Endothelial cell of umbilical vein (primary cell): ENCODE data around the gene PLG. TPM values are rescaled to one million over a fixed set of nuclear protein-coding genes. Genes with fewer than 3 reads are reported as not detected.

Source experiments
- BruUV-seq: library from RNA; stranded (reverse); fragments of 400-500 nt; replicated peaks from 2 replicates; lab custom pipeline; 2021; lab: Mats Ljungman, UMichigan
- CTCF ChIA-PET: fragments of 300-600, 350-600 bp; sonication (Branson Sonifier 250); formaldehyde crosslinking; loops from one replicate; lab custom pipeline; 2021; ENCODE audit warnings: antibody characterized with exemption, inconsistent platforms; lab: Charles Lee
- POLR2A ChIA-PET: fragments of 300-600, 350-600 bp; sonication (Branson Sonifier 250); formaldehyde crosslinking; loops from one replicate; lab custom pipeline; 2021; ENCODE audit warnings: antibody characterized with exemption, inconsistent platforms; lab: Charles Lee
- DNase-seq: peaks from one replicate; pipeline ENCODE4 v3.0.0-alpha.2; 2011; ENCODE audit warnings: low read depth, low spot score
- FAIRE-seq: peaks from 2 replicates; lab custom pipeline; 2011; peaks lifted over from hg19 to GRCh38; lab: Jason Lieb, UNC
- H2AFZ ChIP-seq: 2 replicates; pipeline ENCODE4 v1.6.0; 2012; ENCODE audit warnings: low read depth, low read length, control low read depth, inconsistent platforms
- H3K27ac ChIP-seq: 2 replicates; pipeline ENCODE4 v1.5.1; 2011; ENCODE audit warnings: low read depth, mild to moderate bottlenecking, control low read depth, low read length, moderate library complexity; ENCODE audit not compliant: insufficient read depth
- H3K27me3 ChIP-seq, 2 experiments: 2 replicates each; pipeline versions ENCODE4 v1.6.0 to v1.6.1; 2011; ENCODE audit warnings: low read length in 2 of 2, mixed read lengths in 1 of 2; ENCODE audit not compliant: control insufficient read depth in 2 of 2, insufficient read depth in 2 of 2
- H3K36me3 ChIP-seq, 2 experiments: 2 replicates in 1 of 2; 3 replicates in 1 of 2; pipeline ENCODE4 v1.5.1; 2011; ENCODE audit warnings: low read length in 2 of 2, mild to moderate bottlenecking in 1 of 2, moderate library complexity in 1 of 2; ENCODE audit not compliant: control insufficient read depth in 2 of 2, insufficient read depth in 2 of 2; ENCODE audit errors: extremely low read depth in 1 of 2
- H3K4me1 ChIP-seq: 3 replicates; pipeline ENCODE4 v1.5.1; 2011; ENCODE audit warnings: mild to moderate bottlenecking, low read length; ENCODE audit not compliant: control insufficient read depth, insufficient read depth; ENCODE audit errors: extremely low read depth
- H3K4me2 ChIP-seq: 2 replicates; pipeline ENCODE4 v1.6.1; 2011; ENCODE audit warnings: low read length, control low read depth, mixed read lengths; ENCODE audit not compliant: insufficient read depth
- H3K4me3 ChIP-seq, 3 experiments: fragments of 200-600 bp in 1 of 3; sonication (generic), shearing (Covaris generic) in 1 of 3; replicated peaks in 1 of 3; 2 replicates each; pipeline ENCODE4 v1.5.1; 2011 to 2016; ENCODE audit warnings: control low read depth in 3 of 3, low read length in 3 of 3, mild to moderate bottlenecking in 2 of 3, inconsistent platforms in 1 of 3, low read depth in 1 of 3, moderate library complexity in 1 of 3; ENCODE audit not compliant: insufficient read depth in 1 of 3
- H3K79me2 ChIP-seq: 2 replicates; pipeline ENCODE4 v1.6.0; 2012; ENCODE audit warnings: low read length, inconsistent platforms; ENCODE audit not compliant: control insufficient read depth, insufficient read depth
- H3K9ac ChIP-seq: replicated peaks from 2 replicates; pipeline ENCODE3; 2011; ENCODE audit warnings: low read length, control low read depth; ENCODE audit not compliant: insufficient read depth; ENCODE audit errors: extremely low read depth
- H3K9me1 ChIP-seq: replicated peaks from 3 replicates; pipeline ENCODE4 v1.6.0; 2011; ENCODE audit warnings: mild to moderate bottlenecking, low read length; ENCODE audit not compliant: control insufficient read depth, insufficient read depth; ENCODE audit errors: extremely low read depth
- H3K9me3 ChIP-seq: replicated peaks from 2 replicates; pipeline ENCODE4 v1.5.1; 2012; ENCODE audit warnings: low read length, inconsistent platforms; ENCODE audit not compliant: control insufficient read depth, insufficient read depth
- H4K20me1 ChIP-seq: replicated peaks from 2 replicates; pipeline ENCODE3; 2011; ENCODE audit warnings: mild to moderate bottlenecking, low read length; ENCODE audit not compliant: control insufficient read depth, insufficient read depth; ENCODE audit errors: extremely low read depth
- GATA2 ChIP-seq: IDR thresholded peaks from 2 replicates; pipeline ENCODE4 v1.7.0; 2011; ENCODE audit warnings: low read depth, mild to moderate bottlenecking, moderate library complexity, mixed read lengths, low read length; ENCODE audit not compliant: insufficient read length, insufficient read depth
- JUN ChIP-seq: IDR thresholded peaks from 2 replicates; pipeline ENCODE4 v1.6.1; 2011; ENCODE audit warnings: borderline replicate concordance, low read depth; ENCODE audit not compliant: insufficient read length, insufficient read depth
- MYC ChIP-seq: IDR thresholded peaks from one replicate; pipeline ENCODE4 v1.6.1; 2011; ENCODE audit warnings: mild to moderate bottlenecking, low read depth, low read length
- POLR2AphosphoS5 ChIP-seq: IDR thresholded peaks from 2 replicates; pipeline ENCODE4 v1.6.1; 2012; ENCODE audit warnings: low read depth, mild to moderate bottlenecking, control low read depth, low read length, moderate library complexity; ENCODE audit not compliant: insufficient read depth
- dilution Hi-C: fragments of 300-500 bp; cut with MboI; formaldehyde crosslinking; loops from one replicate; pipeline ENCODE4 v1.15.0; 2019; ENCODE audit warnings: low sequenced_read_pairs; ENCODE audit not compliant: extremely low pct_ligation_motif_present
- intact Hi-C: fragments of 100-400 bp; cut with micrococcal nuclease; formaldehyde crosslinking; loops from one replicate; pipeline ENCODE4 v1.10.0; 2022
- polyA plus RNA-seq, 4 experiments: library from polyadenylated mRNA; depleted of rRNA in 3 of 4; stranded (reverse) in 3 of 4; unstranded in 1 of 4; fragments of >200 nt; gene quantifications; 2 replicates each; pipeline versions ENCODE4 v1.2.1 to v1.2.3, GENCODE V29; 2011 to 2012; ENCODE audit warnings: missing spikeins in 1 of 4
- total RNA-seq: library from RNA; stranded (reverse); gene quantifications from 2 replicates; pipeline ENCODE4 v1.2.3, GENCODE V29; 2021
- TF ChIP-seq, protein P1 (sequence below): IDR thresholded peaks from 2 replicates; pipeline ENCODE4 v1.6.1; 2011; ENCODE audit not compliant: insufficient read depth, insufficient read length
- TF ChIP-seq, protein P2 (sequence below), 2 donors: IDR thresholded peaks; 1 replicate in 1 of 2; 2 replicates in 1 of 2; pipeline ENCODE4 v1.5.1; 2011; ENCODE audit warnings: low read length in 2 of 2, mild to moderate bottlenecking in 2 of 2, moderate library complexity in 2 of 2, control low read depth in 1 of 2, inconsistent platforms in 1 of 2, low read depth in 1 of 2; ENCODE audit not compliant: insufficient read depth in 1 of 2; ENCODE audit errors: extremely low read depth in 1 of 2

Gene PLG
- total and polyA plus RNA-seq, 2 donors (not counting 3 experiments of a cell fraction or from before 2014, with no cell fraction given) = not detected

DNA sequence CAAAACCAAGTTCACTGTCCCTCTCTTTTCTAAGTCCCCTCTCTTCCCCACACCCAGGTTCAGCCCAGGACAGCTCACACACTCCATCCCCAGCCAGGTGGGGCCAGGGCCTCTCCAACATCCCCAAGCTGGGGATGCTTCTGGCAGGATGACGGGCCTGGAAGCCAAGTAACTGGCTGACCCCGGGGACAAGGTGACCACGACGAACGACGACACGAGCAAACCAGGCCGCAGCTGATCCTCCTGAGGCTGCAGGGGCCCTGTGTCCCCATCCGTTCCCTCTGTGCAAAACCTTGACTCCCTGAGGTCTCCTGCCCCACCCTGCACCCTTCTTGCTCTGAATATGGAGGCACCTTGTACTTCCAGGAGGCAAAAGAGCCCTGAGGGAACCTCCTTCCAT lies 11.6 kb upstream of the PLG start:
- Histone ChIP-seq H3K27me3 (no peaks in the 10 kb centered on the region), H2AFZ (no peak overlapping the region), H4K20me1 (no peaks in the 10 kb centered on the region), H3K4me3 (no peak overlapping the region), H3K4me1 (no peaks in the 10 kb centered on the region), H3K27ac (no peak overlapping the region), H3K36me3 (no peaks in the 10 kb centered on the region), H3K79me2 (no peaks in the 10 kb centered on the region), H3K9me3 (peaks cover 3% of the 10 kb centered on the region), H3K4me2 (no peak overlapping the region), H3K9me1 (no peaks in the 10 kb centered on the region), H3K9ac (no peak overlapping the region)
- no peak for FAIRE-seq
- dilution Hi-C loops = no loop called here
- ChIA-PET CTCF (no interaction called here), POLR2A (no interaction called here)
- intact Hi-C loops = no loop called here
- no TSS peak for BruUV-seq
- no peak for TF ChIP-seq JUN
- TF ChIP-seq MYC = no peak
- TF ChIP-seq, protein P1, sequence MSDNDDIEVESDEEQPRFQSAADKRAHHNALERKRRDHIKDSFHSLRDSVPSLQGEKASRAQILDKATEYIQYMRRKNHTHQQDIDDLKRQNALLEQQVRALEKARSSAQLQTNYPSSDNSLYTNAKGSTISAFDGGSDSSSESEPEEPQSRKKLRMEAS = no peak
- no peak for TF ChIP-seq GATA2
- DNase-seq = no peak

DNA sequence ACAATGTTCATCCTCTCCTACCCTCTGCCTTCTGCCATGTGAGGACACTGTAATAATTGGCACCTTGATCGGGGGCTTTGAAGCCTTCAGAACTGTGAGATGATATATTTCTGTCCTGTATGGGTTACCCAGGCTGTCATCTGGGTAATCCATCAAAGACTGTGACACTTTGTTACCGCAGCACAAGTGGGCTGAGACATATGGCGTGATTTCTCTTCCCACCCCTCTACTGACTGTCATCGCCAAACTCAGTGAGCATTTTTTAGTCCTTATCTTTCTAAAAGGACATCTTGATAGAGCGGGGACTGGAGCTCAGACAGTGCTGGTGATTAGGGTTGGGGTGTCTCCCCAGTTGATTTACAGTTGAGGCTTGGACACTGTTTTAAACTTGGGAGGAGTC lies 10.4 kb upstream of the PLG start:
- Histone ChIP-seq H3K79me2 (no peaks in the 10 kb centered on the region), H3K4me3 (no peak overlapping the region), H3K9me1 (no peaks in the 10 kb centered on the region), H3K4me2 (no peak overlapping the region), H2AFZ (no peak overlapping the region), H3K9ac (no peak overlapping the region), H3K4me1 (no peaks in the 10 kb centered on the region), H3K27ac (no peak overlapping the region), H4K20me1 (no peaks in the 10 kb centered on the region), H3K9me3 (no peaks in the 10 kb centered on the region), H3K36me3 (no peaks in the 10 kb centered on the region), H3K27me3 (no peaks in the 10 kb centered on the region)
- DNase-seq = no peak
- dilution Hi-C loops (no loop called here), intact Hi-C loops (no loop called here)
- no peak for TF ChIP-seq POLR2AphosphoS5
- TF ChIP-seq MYC = no peak
- TF ChIP-seq, protein P2, sequence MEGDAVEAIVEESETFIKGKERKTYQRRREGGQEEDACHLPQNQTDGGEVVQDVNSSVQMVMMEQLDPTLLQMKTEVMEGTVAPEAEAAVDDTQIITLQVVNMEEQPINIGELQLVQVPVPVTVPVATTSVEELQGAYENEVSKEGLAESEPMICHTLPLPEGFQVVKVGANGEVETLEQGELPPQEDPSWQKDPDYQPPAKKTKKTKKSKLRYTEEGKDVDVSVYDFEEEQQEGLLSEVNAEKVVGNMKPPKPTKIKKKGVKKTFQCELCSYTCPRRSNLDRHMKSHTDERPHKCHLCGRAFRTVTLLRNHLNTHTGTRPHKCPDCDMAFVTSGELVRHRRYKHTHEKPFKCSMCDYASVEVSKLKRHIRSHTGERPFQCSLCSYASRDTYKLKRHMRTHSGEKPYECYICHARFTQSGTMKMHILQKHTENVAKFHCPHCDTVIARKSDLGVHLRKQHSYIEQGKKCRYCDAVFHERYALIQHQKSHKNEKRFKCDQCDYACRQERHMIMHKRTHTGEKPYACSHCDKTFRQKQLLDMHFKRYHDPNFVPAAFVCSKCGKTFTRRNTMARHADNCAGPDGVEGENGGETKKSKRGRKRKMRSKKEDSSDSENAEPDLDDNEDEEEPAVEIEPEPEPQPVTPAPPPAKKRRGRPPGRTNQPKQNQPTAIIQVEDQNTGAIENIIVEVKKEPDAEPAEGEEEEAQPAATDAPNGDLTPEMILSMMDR (IDR thresholded peaks at IDR 0.05; ENCODE audit: extremely low read depth in 1 of 2, insufficient read depth in 1 of 2, low read depth in 1 of 2, low read length in 2 of 2) = no peak
- POLR2A ChIA-PET = no interaction called here
- BruUV-seq = no TSS peak
- CTCF ChIA-PET = no interaction called here
- FAIRE-seq = no peak
